ENCODE measurements around the gene MAPT.

DNA sequence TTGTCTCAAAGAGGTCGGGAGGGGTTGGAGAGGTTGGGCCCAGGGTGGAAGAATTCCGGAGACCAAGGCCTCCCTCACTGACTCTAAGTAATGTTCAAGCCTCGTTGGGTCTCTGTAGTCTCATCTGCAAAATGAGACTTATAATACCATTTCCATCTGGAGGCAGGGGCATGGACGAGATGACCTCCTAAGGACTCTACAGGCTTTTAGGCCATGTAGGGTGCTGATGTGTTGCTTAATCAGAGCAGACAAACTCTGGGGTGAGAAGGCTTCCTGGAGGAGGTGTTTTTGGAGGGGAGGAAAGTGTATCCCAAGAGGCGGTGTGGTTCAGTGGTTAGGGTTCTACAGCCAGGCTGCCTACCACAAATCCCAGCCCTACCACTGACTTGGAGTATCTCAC lies 46.6 kb upstream of the MAPT start:
- no peak for TF ChIP-seq POLR2AphosphoS5 (IDR thresholded peaks at IDR 0.05)
- TF ChIP-seq, protein P1, sequence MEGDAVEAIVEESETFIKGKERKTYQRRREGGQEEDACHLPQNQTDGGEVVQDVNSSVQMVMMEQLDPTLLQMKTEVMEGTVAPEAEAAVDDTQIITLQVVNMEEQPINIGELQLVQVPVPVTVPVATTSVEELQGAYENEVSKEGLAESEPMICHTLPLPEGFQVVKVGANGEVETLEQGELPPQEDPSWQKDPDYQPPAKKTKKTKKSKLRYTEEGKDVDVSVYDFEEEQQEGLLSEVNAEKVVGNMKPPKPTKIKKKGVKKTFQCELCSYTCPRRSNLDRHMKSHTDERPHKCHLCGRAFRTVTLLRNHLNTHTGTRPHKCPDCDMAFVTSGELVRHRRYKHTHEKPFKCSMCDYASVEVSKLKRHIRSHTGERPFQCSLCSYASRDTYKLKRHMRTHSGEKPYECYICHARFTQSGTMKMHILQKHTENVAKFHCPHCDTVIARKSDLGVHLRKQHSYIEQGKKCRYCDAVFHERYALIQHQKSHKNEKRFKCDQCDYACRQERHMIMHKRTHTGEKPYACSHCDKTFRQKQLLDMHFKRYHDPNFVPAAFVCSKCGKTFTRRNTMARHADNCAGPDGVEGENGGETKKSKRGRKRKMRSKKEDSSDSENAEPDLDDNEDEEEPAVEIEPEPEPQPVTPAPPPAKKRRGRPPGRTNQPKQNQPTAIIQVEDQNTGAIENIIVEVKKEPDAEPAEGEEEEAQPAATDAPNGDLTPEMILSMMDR (IDR thresholded peaks at IDR 0.05) = no peak

All from prostate gland (tissue), 2 donors.